ENCODE results near the gene CEP295NL. TPM values are rescaled to one million over a fixed set of nuclear protein-coding genes. Genes with fewer than 3 reads are reported as not detected.

The CEP295NL gene
- total RNA-seq, 1 experiment from 2014 or later: 1.5 TPM

DNA sequence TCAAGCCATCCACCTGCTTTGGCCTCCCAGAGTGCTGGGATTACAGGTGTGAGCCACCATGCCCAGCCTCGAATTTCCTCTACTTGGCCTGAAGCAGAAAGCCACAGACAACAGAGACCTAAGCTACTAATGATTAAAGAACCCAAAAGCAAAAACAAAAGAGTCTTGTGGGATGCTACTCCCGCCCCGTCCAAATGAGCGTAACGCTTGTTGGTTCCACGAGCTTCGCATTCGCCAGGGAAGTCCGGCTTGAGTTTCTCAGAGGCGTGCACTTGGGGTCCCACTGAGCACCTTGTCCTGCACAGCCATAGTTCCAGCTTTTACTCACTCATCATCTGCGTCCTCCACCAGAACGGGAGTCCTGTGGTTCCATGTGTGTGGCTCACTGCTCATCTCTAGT lies 16.0 kb downstream of the CEP295NL start:
- H3K4me1 ChIP-seq (ENCODE audit: insufficient read depth, low read length, poor library complexity, severe bottlenecking): peaks cover 5% of the 10 kb centered on the region
- TF ChIP-seq, protein P1, sequence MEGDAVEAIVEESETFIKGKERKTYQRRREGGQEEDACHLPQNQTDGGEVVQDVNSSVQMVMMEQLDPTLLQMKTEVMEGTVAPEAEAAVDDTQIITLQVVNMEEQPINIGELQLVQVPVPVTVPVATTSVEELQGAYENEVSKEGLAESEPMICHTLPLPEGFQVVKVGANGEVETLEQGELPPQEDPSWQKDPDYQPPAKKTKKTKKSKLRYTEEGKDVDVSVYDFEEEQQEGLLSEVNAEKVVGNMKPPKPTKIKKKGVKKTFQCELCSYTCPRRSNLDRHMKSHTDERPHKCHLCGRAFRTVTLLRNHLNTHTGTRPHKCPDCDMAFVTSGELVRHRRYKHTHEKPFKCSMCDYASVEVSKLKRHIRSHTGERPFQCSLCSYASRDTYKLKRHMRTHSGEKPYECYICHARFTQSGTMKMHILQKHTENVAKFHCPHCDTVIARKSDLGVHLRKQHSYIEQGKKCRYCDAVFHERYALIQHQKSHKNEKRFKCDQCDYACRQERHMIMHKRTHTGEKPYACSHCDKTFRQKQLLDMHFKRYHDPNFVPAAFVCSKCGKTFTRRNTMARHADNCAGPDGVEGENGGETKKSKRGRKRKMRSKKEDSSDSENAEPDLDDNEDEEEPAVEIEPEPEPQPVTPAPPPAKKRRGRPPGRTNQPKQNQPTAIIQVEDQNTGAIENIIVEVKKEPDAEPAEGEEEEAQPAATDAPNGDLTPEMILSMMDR (conservative IDR thresholded peaks at IDR 0.05; ENCODE audit: low read depth, low read length): no peak
- no peak for TF ChIP-seq EZH2 (IDR thresholded peaks at IDR 0.05; ENCODE audit: borderline replicate concordance, low read depth, low read length, poor library complexity, severe bottlenecking)
- POLR2A ChIA-PET (ENCODE audit: low non-redundant PET): no interaction called here
- no peak for DNase-seq (ENCODE audit: low spot score)
- no peaks in the 10 kb centered on the region for H3K27me3 ChIP-seq (replicated peaks; ENCODE audit: insufficient read depth, low read depth, low read length, poor library complexity)
- CTCF ChIA-PET: interaction anchor here (0.6 kb wide), 1 partner anchor 24 kb away, joined by 3 read pairs; no protein-coding TSS in a partner anchor
- no TSS peak for BruUV-seq (replicated peaks)
- intact Hi-C loops (cut with micrococcal nuclease; ENCODE audit: unreplicated experiment): no loop called here
- no peaks in the 10 kb centered on the region for H3K9me3 ChIP-seq (ENCODE audit: low read depth, low read length, poor library complexity, severe bottlenecking)
- H3K36me3 ChIP-seq (ENCODE audit: insufficient read depth, low read length, poor library complexity, severe bottlenecking): no peaks in the 10 kb centered on the region
- H3K27ac ChIP-seq (ENCODE audit: low read depth, low read length, poor library complexity, severe bottlenecking): no peak overlapping the region
- no peak overlapping the region for H3K4me3 ChIP-seq (ENCODE audit: low read depth, low read length, poor library complexity, severe bottlenecking)

DNA sequence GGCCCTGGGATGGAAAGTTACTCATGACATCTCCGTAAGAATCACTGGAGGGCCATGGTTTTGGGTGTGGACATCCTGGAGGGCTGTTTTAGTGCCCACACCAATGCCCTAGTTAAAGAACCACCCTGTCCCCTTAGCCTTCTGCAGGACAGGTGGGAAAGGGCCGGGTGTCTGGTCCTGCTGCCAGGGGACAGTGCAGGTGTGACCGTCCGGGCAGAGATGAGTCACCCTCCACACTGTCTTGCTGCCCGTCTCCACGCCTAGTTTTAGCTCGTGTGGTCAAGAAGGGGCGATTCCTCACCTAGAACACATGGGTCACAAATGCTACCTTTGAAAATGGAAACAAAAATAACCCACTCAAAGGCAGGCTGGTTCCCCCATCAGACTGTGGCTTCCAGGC lies 17.0 kb downstream of the CEP295NL start:
- Histone ChIP-seq H3K9me3 (ENCODE audit: low read depth, low read length, poor library complexity, severe bottlenecking) (no peaks in the 10 kb centered on the region), H3K36me3 (ENCODE audit: insufficient read depth, low read length, poor library complexity, severe bottlenecking) (no peaks in the 10 kb centered on the region), H3K4me1 (ENCODE audit: insufficient read depth, low read length, poor library complexity, severe bottlenecking) (peaks cover 5% of the 10 kb centered on the region), H3K27me3 (replicated peaks; ENCODE audit: insufficient read depth, low read depth, low read length, poor library complexity) (no peaks in the 10 kb centered on the region), H3K27ac (ENCODE audit: low read depth, low read length, poor library complexity, severe bottlenecking) (no peak overlapping the region), H3K4me3 (ENCODE audit: low read depth, low read length, poor library complexity, severe bottlenecking) (no peak overlapping the region)
- CTCF ChIA-PET: no interaction called here
- TF ChIP-seq, protein P1 (conservative IDR thresholded peaks at IDR 0.05; ENCODE audit: low read depth, low read length): no peak
- TF ChIP-seq EZH2 (IDR thresholded peaks at IDR 0.05; ENCODE audit: borderline replicate concordance, low read depth, low read length, poor library complexity, severe bottlenecking): no peak
- intact Hi-C loops (cut with micrococcal nuclease; ENCODE audit: unreplicated experiment): no loop called here
- no TSS peak for BruUV-seq (replicated peaks)
- DNase-seq (ENCODE audit: low spot score): no peak
- POLR2A ChIA-PET (ENCODE audit: low non-redundant PET): no interaction called here

DNA sequence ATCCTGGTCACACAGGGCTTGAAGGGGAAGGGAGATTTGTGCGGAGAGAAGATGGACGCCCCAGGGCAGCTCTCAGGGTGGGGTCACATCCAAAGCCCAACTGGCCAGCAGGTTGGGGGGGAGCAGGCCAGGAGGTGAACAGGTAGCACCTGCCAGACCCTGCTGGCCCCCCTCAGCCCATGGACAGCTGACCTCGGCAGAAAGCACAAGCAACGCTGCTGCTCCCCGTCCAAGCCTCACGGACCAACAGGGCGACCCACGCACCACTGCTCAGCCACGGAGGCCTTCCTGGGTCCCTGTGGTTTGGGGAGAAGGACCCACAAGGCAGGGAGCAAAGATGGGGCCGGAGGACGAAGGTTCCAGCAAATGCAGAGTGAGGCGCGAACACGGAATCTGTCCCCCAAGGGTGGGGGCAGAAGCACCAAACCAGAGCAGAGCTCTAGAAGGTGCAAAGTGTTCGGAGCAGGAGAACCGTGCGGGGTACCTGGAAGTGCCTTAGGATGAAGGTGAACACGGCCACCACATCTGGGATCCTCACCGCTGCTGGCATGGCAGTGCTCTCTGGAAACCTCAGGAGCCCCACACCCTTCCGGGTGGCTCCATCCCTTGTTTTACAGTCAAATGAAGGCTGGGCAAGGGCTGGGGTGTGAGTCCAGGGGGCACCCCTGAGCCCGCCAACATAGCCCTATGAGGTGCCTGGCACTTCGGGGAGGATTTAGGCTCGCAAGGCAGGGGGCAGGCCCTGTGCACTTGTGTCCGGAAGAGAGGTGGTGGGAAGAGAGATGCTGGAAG lies 17.9 kb downstream of the CEP295NL start:
- Histone ChIP-seq H3K36me3 (ENCODE audit: insufficient read depth, low read length, poor library complexity, severe bottlenecking) (no peaks in the 10 kb centered on the region), H3K4me3 (ENCODE audit: low read depth, low read length, poor library complexity, severe bottlenecking) (no peak overlapping the region), H3K27ac (ENCODE audit: low read depth, low read length, poor library complexity, severe bottlenecking) (no peak overlapping the region), H3K27me3 (replicated peaks; ENCODE audit: insufficient read depth, low read depth, low read length, poor library complexity) (no peaks in the 10 kb centered on the region), H3K4me1 (ENCODE audit: insufficient read depth, low read length, poor library complexity, severe bottlenecking) (peaks cover 5% of the 10 kb centered on the region), H3K9me3 (ENCODE audit: low read depth, low read length, poor library complexity, severe bottlenecking) (no peaks in the 10 kb centered on the region)
- intact Hi-C loops (cut with micrococcal nuclease; ENCODE audit: unreplicated experiment): no loop called here
- no peak for DNase-seq (ENCODE audit: low spot score)
- no TSS peak for BruUV-seq (replicated peaks)
- ChIA-PET POLR2A (ENCODE audit: low non-redundant PET) (no interaction called here), CTCF (no interaction called here)
- TF ChIP-seq EZH2 (IDR thresholded peaks at IDR 0.05; ENCODE audit: borderline replicate concordance, low read depth, low read length, poor library complexity, severe bottlenecking): no peak
- TF ChIP-seq, protein P1 (conservative IDR thresholded peaks at IDR 0.05; ENCODE audit: low read depth, low read length): no peak
